Measurements from ENCODE around the gene ESYT3.
"Not testable (repeated sequence)": the region's sequence is repeated elsewhere in the genome, so short reads cannot be mapped to it uniquely, and the experiment has no call there.

The ESYT3 gene

DNA sequence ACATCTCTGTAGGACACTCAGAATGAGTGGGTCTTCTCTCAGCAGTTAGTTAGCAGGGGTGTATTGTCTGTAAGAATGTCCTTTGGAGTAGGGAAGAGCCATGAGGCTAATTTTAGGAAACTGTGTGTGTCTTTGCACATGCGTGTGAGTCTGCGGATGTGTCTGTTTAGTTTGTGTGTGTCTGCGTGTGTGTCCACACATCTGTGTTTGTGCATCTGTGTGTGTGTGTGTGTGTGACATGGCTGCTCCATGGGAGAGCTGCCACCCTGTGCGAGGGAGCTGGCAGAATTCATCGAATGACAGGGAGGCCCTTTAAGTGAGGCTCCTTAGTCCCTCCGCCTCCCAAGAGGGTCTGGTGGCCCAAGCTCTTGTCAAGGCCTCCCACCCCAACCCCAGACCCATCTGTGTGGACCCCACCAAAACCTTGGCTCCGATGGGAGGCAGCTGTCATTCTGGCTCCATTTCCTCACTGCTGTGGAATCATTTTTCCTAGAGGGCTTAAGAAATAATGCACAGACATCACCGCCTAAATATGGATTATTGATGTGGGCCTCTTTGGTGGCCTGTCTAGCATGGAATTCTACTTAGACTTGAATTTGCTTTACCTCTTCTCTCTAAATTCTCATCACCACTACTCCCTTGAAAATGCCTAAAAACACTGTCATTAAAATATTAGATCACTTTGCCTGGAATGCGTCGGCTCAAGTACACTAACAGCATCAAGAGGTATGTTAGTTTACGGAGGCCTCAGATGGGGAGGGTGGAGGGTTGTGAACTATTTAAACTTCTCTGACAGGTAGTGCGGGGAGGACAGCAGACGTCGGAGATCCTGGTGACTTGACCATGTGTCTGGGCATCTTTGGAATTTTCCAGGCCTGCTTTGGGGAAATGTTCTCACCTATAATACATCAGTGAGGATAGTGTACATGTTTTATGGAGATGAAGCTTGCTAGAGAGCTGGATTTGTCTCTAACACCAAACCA is 9.4 kb downstream of the ESYT3 start:
- no peak for DNase-seq

DNA sequence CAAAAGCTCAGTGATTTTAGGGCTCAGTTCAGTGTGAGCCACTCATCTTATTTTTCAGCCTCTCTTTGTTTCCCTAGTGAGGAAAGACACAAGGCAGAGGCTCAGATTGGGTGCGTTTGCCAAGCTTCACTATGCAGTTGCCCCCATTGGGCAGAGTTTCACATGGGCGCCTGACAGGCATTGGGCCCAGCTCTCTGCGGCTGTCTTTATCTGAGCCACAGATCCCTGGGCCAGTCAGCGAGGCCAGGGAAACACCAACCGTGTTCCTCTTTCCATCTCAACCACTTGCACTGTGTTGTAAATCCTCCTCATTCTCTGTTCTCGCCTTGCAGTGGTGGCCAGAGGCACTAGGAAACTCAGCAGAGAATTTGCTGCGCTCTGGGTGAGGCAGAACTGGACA is 10.8 kb downstream of the ESYT3 start:
- DNase-seq, result no peak

DNA sequence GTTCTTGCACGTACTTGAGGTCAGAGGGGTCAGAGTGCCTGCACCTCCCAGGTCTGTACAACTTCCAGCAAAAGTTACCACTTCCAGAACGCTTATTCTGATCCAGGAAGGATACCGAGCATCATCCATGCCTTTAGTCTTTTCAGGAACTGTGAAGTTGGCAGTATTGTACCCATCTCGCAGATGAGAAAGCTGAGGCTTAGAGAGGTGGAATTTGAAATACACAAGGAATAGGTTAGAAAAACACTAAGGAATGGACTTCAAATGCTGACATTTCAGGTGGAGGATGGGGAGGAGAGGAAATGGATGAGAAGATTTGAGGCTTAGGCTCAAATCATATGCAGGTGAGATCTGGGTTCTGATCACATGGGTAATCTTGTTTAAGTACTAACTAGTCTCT is 11.2 kb downstream of the ESYT3 start:
- DNase-seq, result no peak

- DNase-seq, result no peak
Observed at GRCh38 chr3:138448631-138449030, 14.2 kb downstream of the ESYT3 start.

- no peak for DNase-seq
Observed at GRCh38 chr3:138449490-138449889, 15.1 kb downstream of the ESYT3 start.

DNA sequence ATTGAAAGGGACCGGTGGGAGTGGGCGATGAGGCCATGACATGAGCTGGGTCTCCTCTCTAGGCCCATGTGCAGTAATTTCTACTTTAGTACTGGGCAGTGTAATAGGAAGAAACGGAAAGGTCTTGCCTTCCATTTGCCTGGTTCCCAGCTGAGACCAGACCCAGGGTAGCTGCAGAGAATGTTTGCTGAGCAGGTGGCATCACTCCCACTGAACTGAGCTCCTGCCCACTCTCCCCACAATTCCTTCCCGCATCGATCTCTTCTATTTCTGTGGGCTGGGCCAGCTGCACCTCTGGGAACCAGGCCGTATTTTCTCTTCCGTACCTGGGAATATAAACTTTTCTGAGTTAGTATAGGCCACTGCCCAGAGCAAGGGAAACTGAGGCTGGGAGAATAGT is 15.8 kb downstream of the ESYT3 start:
- DNase-seq, result no peak

- no peak for DNase-seq
Observed at GRCh38 chr3:138450704-138451424, 16.4 kb downstream of the ESYT3 start.

DNA sequence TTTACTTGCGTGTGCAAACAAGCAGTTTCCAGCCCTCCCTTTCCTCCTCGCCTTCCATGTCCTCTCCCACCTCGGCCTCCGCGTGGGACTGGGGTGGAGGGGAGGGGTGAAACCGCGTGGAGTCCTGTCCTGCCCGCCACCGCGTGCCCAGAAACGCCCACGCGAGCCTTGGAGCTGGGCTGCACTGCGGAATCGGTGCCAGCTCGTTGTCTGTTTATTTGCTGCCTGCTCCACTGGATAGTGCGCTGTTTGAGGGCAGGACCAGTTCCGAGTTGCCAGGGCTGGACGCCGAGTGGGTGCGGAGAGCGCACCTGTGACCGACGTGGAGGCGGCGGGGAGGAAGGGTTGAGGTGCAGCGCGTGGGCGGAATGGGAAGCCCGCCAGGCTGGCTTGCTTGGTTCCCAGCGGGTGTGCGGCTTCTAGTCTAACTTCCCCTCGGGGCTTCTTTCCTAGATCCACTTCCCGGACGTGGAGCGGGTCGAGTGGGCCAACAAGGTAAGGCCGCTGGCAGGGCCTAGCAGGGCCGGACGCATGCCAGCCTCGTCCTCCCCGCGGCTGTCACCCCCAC is 17.3 kb downstream of the ESYT3 start:
- DNase-seq, result no peak

- no peak for DNase-seq
Observed at GRCh38 chr3:138452436-138452835, 18.0 kb downstream of the ESYT3 start.

DNA sequence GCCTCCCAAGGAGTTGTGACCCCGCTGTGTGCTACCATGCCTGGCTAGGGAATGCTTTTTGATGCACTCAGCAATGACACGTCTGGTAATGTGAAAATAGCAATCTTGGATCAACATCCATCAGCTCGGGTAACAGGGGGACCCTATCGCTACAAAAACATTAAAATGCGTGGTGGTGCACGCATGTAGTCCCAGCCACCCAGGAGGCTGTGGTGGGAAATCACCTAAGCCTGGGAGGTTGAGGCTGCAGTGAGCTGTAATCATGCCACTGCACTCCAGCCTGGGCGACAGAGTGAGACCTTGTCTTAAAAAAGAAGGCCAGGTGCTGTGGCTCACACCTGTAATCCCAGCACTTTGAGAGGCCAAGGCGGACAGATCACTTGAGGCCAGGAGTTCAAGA is 19.5 kb downstream of the ESYT3 start:
- not testable (repeated sequence) for DNase-seq

GRCh38 chr3:138455801-138456716 is 21.6 kb downstream of the ESYT3 start:
- no peak for DNase-seq

DNA sequence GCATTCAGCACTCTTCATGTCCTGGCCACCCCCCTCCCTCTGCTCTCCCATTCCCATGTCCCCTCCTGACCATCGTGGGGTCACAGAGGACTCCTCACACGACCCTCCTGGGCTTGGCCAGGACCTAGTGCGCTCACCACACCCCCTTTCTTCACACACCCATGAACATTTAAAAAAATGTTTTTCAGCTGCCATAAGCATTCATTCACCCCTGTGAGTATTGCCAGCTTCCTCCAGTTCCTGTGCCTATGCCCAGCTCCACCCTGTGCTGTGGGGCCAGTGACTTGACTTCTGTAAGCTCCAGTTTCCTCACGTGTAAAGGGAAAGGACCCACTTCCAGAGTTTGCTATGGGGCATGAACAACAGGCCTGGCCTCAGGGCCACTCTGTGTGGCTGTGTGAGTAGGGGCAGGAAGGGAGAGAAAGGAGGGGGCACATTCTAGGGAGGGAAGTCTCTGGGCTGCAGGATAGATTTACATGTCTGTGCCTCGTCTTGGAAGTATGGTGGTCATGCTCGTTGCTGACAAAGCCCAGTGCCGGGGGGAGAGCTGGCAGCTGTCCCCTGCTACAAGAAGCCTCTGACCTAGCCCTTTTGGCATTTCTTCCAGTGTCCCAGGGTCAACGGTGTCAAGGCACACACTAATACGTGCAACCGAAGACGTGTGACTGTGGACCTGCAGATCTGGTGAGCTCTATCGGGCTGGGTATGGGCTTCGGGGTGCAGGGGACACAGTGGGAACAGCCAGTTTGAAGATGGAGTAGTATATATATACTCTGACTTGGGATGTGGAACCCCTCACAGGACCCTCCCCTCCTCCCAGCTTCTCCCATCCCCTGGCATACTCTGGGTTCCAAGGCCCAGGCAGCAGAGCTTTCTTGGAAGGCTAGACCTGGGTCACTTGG is 22.8 kb downstream of the ESYT3 start:
- no peak for DNase-seq

GRCh38 chr3:138457863-138458735 is 23.7 kb downstream of the ESYT3 start:
- DNase-seq, result no peak

- no peak for DNase-seq
Observed at GRCh38 chr3:138458774-138459499, 24.5 kb downstream of the ESYT3 start.

DNA sequence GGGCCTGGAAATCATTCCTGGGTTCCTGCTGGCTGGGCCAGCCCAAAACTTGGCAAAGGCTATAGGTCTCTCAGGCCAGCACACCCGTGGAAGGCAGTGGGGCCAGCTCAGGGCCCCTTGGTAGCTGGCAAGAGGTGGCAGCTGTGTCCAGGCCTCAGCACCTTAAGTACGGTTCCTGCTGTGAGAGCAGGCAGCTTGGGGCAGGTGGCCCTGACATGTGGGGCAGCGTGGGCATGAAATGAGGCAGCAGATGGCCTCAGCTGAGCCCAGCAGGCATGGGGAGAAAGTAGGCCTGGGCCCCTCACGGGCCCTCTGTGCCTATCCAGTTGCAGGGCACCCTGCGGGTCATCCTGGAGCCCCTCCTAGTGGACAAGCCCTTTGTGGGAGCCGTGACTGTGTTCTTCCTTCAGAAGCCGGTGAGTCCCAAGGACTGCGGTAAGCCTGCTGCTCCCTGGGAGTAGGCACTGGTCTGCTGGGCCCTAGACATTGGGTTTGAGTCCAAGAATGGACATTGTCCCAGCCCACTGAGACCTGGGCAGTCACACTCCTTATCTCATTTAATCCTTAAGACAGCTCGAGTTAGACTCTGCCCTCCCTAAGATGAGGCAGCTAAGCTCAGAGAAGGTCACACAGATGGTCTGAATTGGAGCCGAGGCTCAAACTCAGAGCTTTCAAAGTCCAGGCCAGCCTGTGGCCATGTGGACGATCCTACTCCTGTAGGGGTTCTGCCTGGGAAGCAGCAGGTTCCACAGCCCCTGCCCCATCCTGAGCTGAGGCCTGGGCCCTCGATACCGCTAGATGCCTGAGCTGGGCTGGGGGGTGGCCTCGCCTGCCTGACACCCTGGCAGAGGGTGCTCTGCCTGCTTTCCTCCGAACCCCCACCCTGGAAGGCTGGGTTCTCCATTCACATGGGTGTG is 25.5 kb downstream of the ESYT3 start:
- DNase-seq, result no peak

GRCh38 chr3:138460536-138461205 is 26.3 kb downstream of the ESYT3 start:
- DNase-seq, result no peak

DNA sequence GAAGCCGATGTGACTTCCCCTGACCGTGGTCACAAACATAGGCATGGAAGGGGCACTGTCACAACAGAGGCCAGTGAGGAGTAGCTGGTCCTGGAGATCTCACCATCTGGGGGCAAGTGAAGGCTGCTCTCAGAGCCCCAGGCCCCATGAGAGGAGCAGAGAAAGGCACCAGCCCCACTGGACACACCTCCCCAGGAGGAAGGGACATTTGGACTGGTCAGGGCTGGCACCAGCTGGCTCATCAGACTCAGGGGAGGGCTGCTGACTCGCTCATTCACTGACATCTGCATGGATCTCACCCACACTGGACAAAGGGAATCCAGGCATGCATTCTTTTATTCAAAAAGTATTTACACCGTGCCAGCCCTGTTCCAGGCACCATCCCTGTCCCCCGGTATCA is 26.8 kb downstream of the ESYT3 start:
- DNase-seq, result no peak

DNA sequence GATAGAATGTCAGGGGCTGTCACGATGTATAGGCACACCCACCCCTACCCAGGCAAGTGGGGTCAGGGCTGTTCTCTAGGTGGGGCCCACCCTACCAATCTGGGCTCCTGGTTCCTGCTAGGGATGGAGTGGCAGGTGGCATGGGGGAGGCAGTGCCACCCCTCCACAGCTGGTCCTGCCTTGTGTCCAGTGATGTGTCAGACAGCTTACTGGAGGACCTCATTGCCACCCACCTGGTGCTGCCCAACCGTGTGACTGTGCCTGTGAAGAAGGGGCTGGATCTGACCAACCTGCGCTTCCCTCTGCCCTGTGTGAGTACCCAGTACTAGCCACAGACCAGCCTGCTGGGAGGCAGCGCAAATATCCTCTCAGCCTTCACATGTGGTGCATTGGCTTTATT is 27.5 kb downstream of the ESYT3 start:
- DNase-seq, result no peak
